IMR-90 (cell line): Measurements from ENCODE around the gene SLAMF9. TPM values are rescaled to one million over a fixed set of nuclear protein-coding genes. Genes with fewer than 3 reads are reported as not detected.
A peak's percentile ranks its signal among the peaks of the same experiment; 100 is the strongest.

Source experiments
- ATAC-seq: fragments of 200-7000 bp; cut with Tn5 transposase; 2 replicates; pipeline ENCODE4 v1.9.1; 2020; ENCODE audit warnings: low read depth, mild to moderate bottlenecking, moderate library complexity
- BruUV-seq: library from RNA; stranded (reverse); fragments of 400-500 nt; replicated peaks from 2 replicates; lab custom pipeline; 2021; lab: Mats Ljungman, UMichigan
- CTCF ChIA-PET: fragments of 300-600 bp; formaldehyde crosslinking; extraction: SDS; loops from one replicate; lab custom pipeline; 2021; ENCODE audit warnings: antibody characterized with exemption; lab: Yijun Ruan, JAX
- POLR2A ChIA-PET: fragments of 300-600 bp; sonication (Branson Sonifier 250); formaldehyde crosslinking; loops from one replicate; lab custom pipeline; 2022; ENCODE audit warnings: antibody characterized with exemption; ENCODE audit not compliant: unreplicated experiment; lab: Charles Lee
- DNase-seq: peaks from one replicate; pipeline ENCODE4 v3.0.0; 2013
- H2AFZ ChIP-seq: replicated peaks from 2 replicates; pipeline ENCODE3; 2013; ENCODE audit warnings: low read length, mild to moderate bottlenecking; ENCODE audit not compliant: poor library complexity
- H2AK5ac ChIP-seq: 2 replicates; pipeline ENCODE4 v1.6.1; 2013; ENCODE audit warnings: low read depth, low read length, inconsistent platforms
- H2AK9ac ChIP-seq: replicated peaks from 2 replicates; pipeline ENCODE3; 2013; ENCODE audit warnings: mild to moderate bottlenecking, low read depth, low read length, moderate library complexity; ENCODE audit not compliant: poor library complexity
- H2BK120ac ChIP-seq: 2 replicates; pipeline ENCODE4 v1.6.1; 2013; ENCODE audit warnings: low read depth, low read length, inconsistent platforms
- H2BK15ac ChIP-seq: 3 replicates; pipeline ENCODE4 v1.6.1; 2013; ENCODE audit warnings: low read depth, low read length, inconsistent platforms
- H2BK20ac ChIP-seq: 2 replicates; pipeline ENCODE4 v1.6.1; 2013; ENCODE audit warnings: low read depth, mild to moderate bottlenecking, inconsistent platforms, low read length, moderate library complexity
- H2BK5ac ChIP-seq: 2 replicates; pipeline ENCODE4 v1.6.1; 2013; ENCODE audit warnings: mild to moderate bottlenecking, low read depth, low read length, inconsistent platforms; ENCODE audit not compliant: poor library complexity, severe bottlenecking
- H3K14ac ChIP-seq: replicated peaks from 2 replicates; pipeline ENCODE4 v1.6.1; 2013; ENCODE audit warnings: low read depth, low read length, inconsistent platforms
- H3K18ac ChIP-seq: 2 replicates; pipeline ENCODE4 v1.6.1; 2013; ENCODE audit warnings: low read depth, low read length, control low read depth
- H3K23ac ChIP-seq: 2 replicates; pipeline ENCODE4 v1.6.1; 2013; ENCODE audit warnings: low read depth, low read length, inconsistent platforms
- H3K27ac ChIP-seq: 2 replicates; pipeline ENCODE4 v1.5.1; 2013; ENCODE audit warnings: mild to moderate bottlenecking, control low read depth, low read length; ENCODE audit not compliant: insufficient read depth
- H3K27me3 ChIP-seq: 2 replicates; pipeline ENCODE4 v1.6.1; 2013; ENCODE audit warnings: low read length; ENCODE audit not compliant: control insufficient read depth, insufficient read depth
- H3K36me3 ChIP-seq: 2 replicates; pipeline ENCODE4 v1.6.1; 2013; ENCODE audit warnings: low read length, mixed read lengths; ENCODE audit not compliant: control insufficient read depth, insufficient read depth
- H3K4ac ChIP-seq: 2 replicates; pipeline ENCODE4 v1.6.1; 2013; ENCODE audit warnings: low read depth, low read length, inconsistent platforms
- H3K4me1 ChIP-seq: 2 replicates; pipeline ENCODE4 v1.6.1; 2013; ENCODE audit warnings: low read length, mixed read lengths; ENCODE audit not compliant: control insufficient read depth, insufficient read depth
- H3K4me2 ChIP-seq: 2 replicates; pipeline ENCODE4 v1.6.1; 2013; ENCODE audit warnings: low read depth, mild to moderate bottlenecking, control low read depth, low read length, moderate library complexity
- H3K4me3 ChIP-seq: 2 replicates; pipeline ENCODE4 v1.5.1; 2013; ENCODE audit warnings: low read depth, mild to moderate bottlenecking, control low read depth, low read length, moderate library complexity; ENCODE audit not compliant: insufficient read depth
- H3K56ac ChIP-seq: 2 replicates; pipeline ENCODE4 v1.6.1; 2013; ENCODE audit warnings: low read length, inconsistent platforms; ENCODE audit not compliant: insufficient read depth; ENCODE audit errors: extremely low read depth
- H3K79me1 ChIP-seq, 2 experiments: 2 replicates each; pipeline ENCODE4 v1.6.1; 2013; ENCODE audit warnings: low read length in 2 of 2, inconsistent platforms in 1 of 2, low read depth in 1 of 2
- H3K9ac ChIP-seq: 2 replicates; pipeline ENCODE4 v1.6.1; 2013; ENCODE audit warnings: low read depth, low read length, control low read depth
- H3K9me1 ChIP-seq: 2 replicates; pipeline ENCODE4 v1.6.1; 2013; ENCODE audit warnings: low read length, inconsistent platforms; ENCODE audit not compliant: insufficient read depth
- H3K9me3 ChIP-seq: 2 replicates; pipeline ENCODE4 v1.6.1; 2013; ENCODE audit warnings: low read length; ENCODE audit not compliant: control insufficient read depth, insufficient read depth
- H4K20me1 ChIP-seq: 2 replicates; pipeline ENCODE4 v1.6.1; 2013; ENCODE audit warnings: low read length, inconsistent platforms; ENCODE audit not compliant: insufficient read depth
- H4K5ac ChIP-seq: 2 replicates; pipeline ENCODE4 v1.6.1; 2013; ENCODE audit warnings: mild to moderate bottlenecking, low read depth, low read length, control low read depth
- H4K8ac ChIP-seq, 2 experiments: 2 replicates each; pipeline ENCODE4 v1.6.1; 2013; ENCODE audit warnings: low read depth in 2 of 2, low read length in 2 of 2, control low read depth in 1 of 2, inconsistent platforms in 1 of 2
- H4K91ac ChIP-seq: 2 replicates; pipeline ENCODE4 v1.6.1; 2013; ENCODE audit warnings: low read depth, low read length, inconsistent platforms; ENCODE audit not compliant: insufficient read depth
- BHLHE40 ChIP-seq: fragments of 150-350 bp; IDR thresholded peaks from 2 replicates; pipeline ENCODE4 v1.6.1; 2016; ENCODE audit warnings: mild to moderate bottlenecking, low read depth, low read length
- CHD1 ChIP-seq: IDR thresholded peaks from 2 replicates; pipeline ENCODE4 v1.6.1; 2012; ENCODE audit warnings: low read depth, low read length, improper control_type of control experiment
- ELK1 ChIP-seq: fragments of 150-350 bp; IDR thresholded peaks from 2 replicates; pipeline ENCODE4 v1.6.1; 2016; ENCODE audit warnings: low read depth, mild to moderate bottlenecking, low read length, moderate library complexity, borderline replicate concordance
- MAZ ChIP-seq: IDR thresholded peaks from 2 replicates; pipeline ENCODE4 v1.6.1; 2012; ENCODE audit warnings: low read depth, mild to moderate bottlenecking, low read length, improper control_type of control experiment, moderate library complexity, borderline replicate concordance
- MXI1 ChIP-seq: IDR thresholded peaks from 2 replicates; pipeline ENCODE4 v1.6.1; 2012; ENCODE audit warnings: low read depth, mild to moderate bottlenecking, low read length, moderate library complexity, borderline replicate concordance
- POLR2A ChIP-seq: IDR thresholded peaks from 2 replicates; pipeline ENCODE4 v1.6.1; 2012; ENCODE audit warnings: mild to moderate bottlenecking, low read depth, low read length
- RFX5 ChIP-seq: IDR thresholded peaks from 2 replicates; pipeline ENCODE4 v1.8.0; 2012; ENCODE audit warnings: low read depth, mild to moderate bottlenecking, low read length, moderate library complexity
- SMC3 ChIP-seq: fragments of 150-350 bp; IDR thresholded peaks from 2 replicates; pipeline ENCODE4 v1.6.1; 2016; ENCODE audit warnings: low read depth, mild to moderate bottlenecking, antibody characterized with exemption, low read length, moderate library complexity
- WGBS, 2 experiments: methylation state at CpG; one replicate each; pipeline versions ENCODE4 v1.1.5 to v1.1.7; 2013; ENCODE audit warnings: missing lambda C conversion rate in 2 of 2; ENCODE audit not compliant: insufficient read length in 1 of 2; ENCODE audit errors: extremely low coverage in 2 of 2; 5-methylcytosine and 5-hydroxymethylcytosine counted together
- dilution Hi-C: fragments of 300-500 bp; cut with HindIII; formaldehyde crosslinking; loops from one replicate; pipeline ENCODE4 v1.14.3; 2018; ENCODE audit warnings: low sequenced_read_pairs; ENCODE audit not compliant: unreplicated experiment
- in situ Hi-C: fragments of 300-500 bp; cut with MboI; formaldehyde crosslinking; loops from 3 replicates; pipeline ENCODE4 v1.14.3; 2019; ENCODE audit warnings: low sequenced_read_pairs, inconsistent platforms, mixed read lengths
- intact Hi-C: fragments of 100-400 bp; cut with micrococcal nuclease; formaldehyde crosslinking; loops from 2 replicates; pipeline ENCODE4 v1.10.0; 2022
- polyA plus RNA-seq, 3 experiments: library from polyadenylated mRNA; depleted of rRNA; stranded (reverse); fragments of >200 nt; gene quantifications; 2 replicates each; pipeline ENCODE4 v1.2.3, GENCODE V29; 2012; ENCODE audit warnings: low replicate concordance in 1 of 3
- total RNA-seq: library from RNA; depleted of rRNA; stranded (reverse); fragments of >200 nt; gene quantifications from 2 replicates; pipeline ENCODE4 v1.2.3, GENCODE V29; 2012

Gene SLAMF9
- total and polyA plus RNA-seq, 2 of the 4 experiments (the other 2 are of a cell fraction) = 0.18 to 0.67 TPM

GRCh38 chr1:159918352-159919200 lies 35.5 kb downstream of the SLAMF9 start:
- ATAC-seq (peak; percentile 30; the same call in 1 of the 2 replicates), DNase-seq (peak; percentile 67)
- ChIA-PET CTCF (interaction anchor here (0.5 kb wide), 1 partner anchor 87 kb away, joined by 4 read pairs; no protein-coding TSS in a partner anchor), POLR2A (no interaction called here)
- Histone ChIP-seq H2BK20ac (no peak overlapping the region), H4K8ac (no peak overlapping the region), H3K9me1 (peaks cover 46% of the 10 kb centered on the region), H3K79me1 (peaks cover 9 to 76% of the 10 kb centered on the region in 2 experiments), H3K27me3 (no peaks in the 10 kb centered on the region), H3K23ac (no peak overlapping the region), H2BK15ac (no peak overlapping the region; the same call in 2 of the 3 replicates), H3K4ac (no peak overlapping the region), H3K27ac (peak overlapping the region; percentile 16), H3K14ac (no peak overlapping the region; the same call in 1 of the 2 replicates), H3K4me2 (no peak overlapping the region), H2AK5ac (peak overlapping the region; percentile 14; the same call in 1 of the 2 replicates), H4K91ac (no peak overlapping the region), H3K9me3 (no peaks in the 10 kb centered on the region), H4K20me1 (peaks cover 80% of the 10 kb centered on the region), H2BK120ac (no peak overlapping the region), H3K4me1 (peaks cover 39% of the 10 kb centered on the region), H2AFZ (no peak overlapping the region), H4K5ac (no peak overlapping the region), H3K36me3 (peaks cover 37% of the 10 kb centered on the region), H2AK9ac (no peak overlapping the region), H3K56ac (no peak overlapping the region), H2BK5ac (peak overlapping the region; percentile 42), H3K4me3 (no peak overlapping the region), H3K18ac (no peak overlapping the region), H3K9ac (no peak overlapping the region)
- in situ Hi-C loops (no loop called here), intact Hi-C loops (no loop called here), dilution Hi-C loops (no loop called here)
- TF ChIP-seq SMC3 (no peak), CHD1 (no peak), ELK1 (no peak), POLR2A (no peak), MAZ (no peak), MXI1 (no peak), BHLHE40 (no peak), RFX5 (no peak)
- WGBS, 2 experiments = no CpG with 5 or more reads among the region's 13 CpGs
- BruUV-seq = TSS peak; percentile 65
